Keratinocyte (primary cell): ENCODE measurements around the gene C8B.

Source experiments
- EZH2 ChIP-seq: IDR thresholded peaks from one replicate; pipeline ENCODE4 v1.6.1; 2012; ENCODE audit warnings: inconsistent platforms, mild to moderate bottlenecking, low read length, moderate library complexity
- TF ChIP-seq, protein P1 (sequence below), 3 experiments: IDR thresholded peaks in 1 of 3; conservative IDR thresholded peaks in 1 of 3; optimal IDR thresholded peaks in 1 of 3; 2 replicates in 2 of 3; 3 replicates in 1 of 3; pipeline versions ENCODE3 to v1.5.1; 2011; ENCODE audit warnings: low read length in 3 of 3, mild to moderate bottlenecking in 3 of 3, moderate library complexity in 2 of 3, control low read depth in 1 of 3, inconsistent platforms in 1 of 3; ENCODE audit not compliant: insufficient read depth in 2 of 3; ENCODE audit errors: extremely low read depth in 1 of 3

DNA sequence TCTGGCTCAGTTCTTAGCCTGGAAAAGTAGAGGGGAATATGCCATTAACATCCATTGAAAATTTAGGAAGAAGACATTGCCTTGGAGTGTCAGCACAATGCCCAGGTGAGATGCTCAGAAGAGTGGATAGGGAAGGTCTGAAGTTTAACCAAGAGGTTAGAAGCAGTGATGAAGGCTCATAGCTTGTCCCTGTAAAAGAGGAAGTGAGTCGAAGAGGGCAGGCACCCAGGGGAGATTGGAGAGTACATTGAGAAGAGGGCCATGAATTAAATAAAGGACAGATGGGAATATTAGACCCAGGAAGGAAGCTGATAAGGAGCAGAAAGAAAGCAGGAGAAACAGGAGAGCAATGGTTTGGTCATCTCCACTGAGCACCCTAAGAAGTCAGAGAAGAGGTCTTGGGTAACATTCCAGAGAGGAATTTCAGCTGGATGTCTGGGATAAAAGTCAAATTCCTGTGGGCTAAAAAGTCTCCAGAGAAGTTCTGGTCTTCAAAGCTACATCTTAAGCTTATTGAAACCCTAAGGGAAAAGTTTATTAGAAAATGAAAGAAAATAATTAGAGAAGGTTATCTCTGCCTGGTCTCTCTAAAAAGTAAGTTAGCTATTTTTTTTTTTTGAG is 17.3 kb downstream of the C8B start:
- TF ChIP-seq, protein P1, sequence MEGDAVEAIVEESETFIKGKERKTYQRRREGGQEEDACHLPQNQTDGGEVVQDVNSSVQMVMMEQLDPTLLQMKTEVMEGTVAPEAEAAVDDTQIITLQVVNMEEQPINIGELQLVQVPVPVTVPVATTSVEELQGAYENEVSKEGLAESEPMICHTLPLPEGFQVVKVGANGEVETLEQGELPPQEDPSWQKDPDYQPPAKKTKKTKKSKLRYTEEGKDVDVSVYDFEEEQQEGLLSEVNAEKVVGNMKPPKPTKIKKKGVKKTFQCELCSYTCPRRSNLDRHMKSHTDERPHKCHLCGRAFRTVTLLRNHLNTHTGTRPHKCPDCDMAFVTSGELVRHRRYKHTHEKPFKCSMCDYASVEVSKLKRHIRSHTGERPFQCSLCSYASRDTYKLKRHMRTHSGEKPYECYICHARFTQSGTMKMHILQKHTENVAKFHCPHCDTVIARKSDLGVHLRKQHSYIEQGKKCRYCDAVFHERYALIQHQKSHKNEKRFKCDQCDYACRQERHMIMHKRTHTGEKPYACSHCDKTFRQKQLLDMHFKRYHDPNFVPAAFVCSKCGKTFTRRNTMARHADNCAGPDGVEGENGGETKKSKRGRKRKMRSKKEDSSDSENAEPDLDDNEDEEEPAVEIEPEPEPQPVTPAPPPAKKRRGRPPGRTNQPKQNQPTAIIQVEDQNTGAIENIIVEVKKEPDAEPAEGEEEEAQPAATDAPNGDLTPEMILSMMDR (optimal IDR thresholded peaks at IDR 0.05 in 1 of 3, IDR thresholded peaks at IDR 0.05 in 1 of 3, conservative IDR thresholded peaks at IDR 0.05 in 1 of 3; ENCODE audit: extremely low read depth in 1 of 3, insufficient read depth in 2 of 3, low read length in 3 of 3) = no peak
- no peak for TF ChIP-seq EZH2
